ENCODE results near the gene JAZF1.

DNA sequence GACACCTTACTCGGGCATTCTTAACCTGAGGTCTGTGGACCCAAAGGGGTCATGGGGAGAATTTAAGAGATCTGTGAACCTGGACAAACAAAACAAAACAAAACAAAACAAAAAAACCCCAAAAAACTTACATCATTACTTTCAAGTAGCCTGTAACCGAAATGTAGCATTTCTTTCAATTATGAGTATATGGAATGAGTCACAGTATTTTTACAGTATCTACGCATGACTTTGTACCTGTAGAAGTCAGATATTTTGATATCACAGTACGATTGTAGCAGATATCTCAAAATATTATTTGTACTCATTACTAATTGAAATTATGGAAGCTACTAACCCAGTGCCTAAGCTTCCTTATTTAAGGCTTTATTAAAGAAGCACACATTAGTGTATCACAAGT lies 210.2 kb downstream of the JAZF1 start:
- TF ChIP-seq, protein P1, sequence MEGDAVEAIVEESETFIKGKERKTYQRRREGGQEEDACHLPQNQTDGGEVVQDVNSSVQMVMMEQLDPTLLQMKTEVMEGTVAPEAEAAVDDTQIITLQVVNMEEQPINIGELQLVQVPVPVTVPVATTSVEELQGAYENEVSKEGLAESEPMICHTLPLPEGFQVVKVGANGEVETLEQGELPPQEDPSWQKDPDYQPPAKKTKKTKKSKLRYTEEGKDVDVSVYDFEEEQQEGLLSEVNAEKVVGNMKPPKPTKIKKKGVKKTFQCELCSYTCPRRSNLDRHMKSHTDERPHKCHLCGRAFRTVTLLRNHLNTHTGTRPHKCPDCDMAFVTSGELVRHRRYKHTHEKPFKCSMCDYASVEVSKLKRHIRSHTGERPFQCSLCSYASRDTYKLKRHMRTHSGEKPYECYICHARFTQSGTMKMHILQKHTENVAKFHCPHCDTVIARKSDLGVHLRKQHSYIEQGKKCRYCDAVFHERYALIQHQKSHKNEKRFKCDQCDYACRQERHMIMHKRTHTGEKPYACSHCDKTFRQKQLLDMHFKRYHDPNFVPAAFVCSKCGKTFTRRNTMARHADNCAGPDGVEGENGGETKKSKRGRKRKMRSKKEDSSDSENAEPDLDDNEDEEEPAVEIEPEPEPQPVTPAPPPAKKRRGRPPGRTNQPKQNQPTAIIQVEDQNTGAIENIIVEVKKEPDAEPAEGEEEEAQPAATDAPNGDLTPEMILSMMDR (IDR thresholded peaks at IDR 0.05) = no peak
- TF ChIP-seq POLR2A (IDR thresholded peaks at IDR 0.05) (no peak), POLR2AphosphoS5 (IDR thresholded peaks at IDR 0.05) (no peak)
